Heart right ventricle (tissue), 16 donors: ENCODE measurements around the gene PLD4. TPM values are rescaled to one million over a fixed set of nuclear protein-coding genes. Genes with fewer than 3 reads are reported as not detected.
"Not testable (repeated sequence)": the region's sequence is repeated elsewhere in the genome, so short reads cannot be mapped to it uniquely, and the experiment has no call there.

Experiments used
- ATAC-seq, 8 donors: fragments of 200-7000 bp; cut with Tn5 transposase; one replicate each; pipeline ENCODE4 v1.9.1; 2020; ENCODE audit warnings: mild to moderate bottlenecking in 8 of 8, moderate library complexity in 8 of 8, moderate number of reproducible peaks in 1 of 8
- DNase-seq, 2 donors: peaks; one replicate each; pipeline ENCODE4 v3.0.0-alpha.2; 2020
- H3K27ac ChIP-seq, 10 donors: fragments of 200-600 bp; sonication (generic) in 2 of 10; one replicate each; pipeline versions ENCODE4 v1.5.0 to v1.8.0; 2020 to 2022; ENCODE audit warnings: mild to moderate bottlenecking in 3 of 10
- H3K27me3 ChIP-seq, 7 donors: fragments of 200-600 bp; one replicate each; pipeline ENCODE4 v1.8.0; 2021 to 2022; ENCODE audit warnings: mild to moderate bottlenecking in 2 of 7
- H3K36me3 ChIP-seq, 9 donors: fragments of 200-600 bp; sonication (generic) in 1 of 9; one replicate each; pipeline versions ENCODE4 v1.5.0 to v1.8.0; 2020 to 2022; ENCODE audit warnings: mild to moderate bottlenecking in 2 of 9
- H3K4me1 ChIP-seq, 9 donors: fragments of 200-600 bp; sonication (generic) in 1 of 9; one replicate each; pipeline versions ENCODE4 v1.5.0 to v1.8.0; 2020 to 2022; ENCODE audit warnings: mild to moderate bottlenecking in 4 of 9
- H3K4me3 ChIP-seq, 10 donors: fragments of 200-600 bp; sonication (generic) in 2 of 10; one replicate each; pipeline versions ENCODE4 v1.5.0 to v1.8.0; 2020 to 2022; ENCODE audit warnings: mild to moderate bottlenecking in 7 of 10, moderate library complexity in 2 of 10
- H3K9me3 ChIP-seq, 11 donors: fragments of 200-600 bp in 10 of 11; sonication (generic) in 2 of 11; one replicate each; pipeline versions ENCODE4 v1.5.0 to v1.8.0; 2013 to 2022; ENCODE audit warnings: mild to moderate bottlenecking in 2 of 11, control low read depth in 1 of 11, moderate library complexity in 1 of 11
- WGBS, 2 donors: extraction: QIAGEN DNeasy Blood & Tissue Kit; methylation state at CpG; one replicate each; pipeline ENCODE4 v1.1.7; 2013; ENCODE audit warnings: inconsistent platforms in 1 of 2; 5-methylcytosine and 5-hydroxymethylcytosine counted together
- intact Hi-C, 10 donors: fragments of 100-400 bp; cut with DNase I; formaldehyde crosslinking; loops; one replicate each; pipeline versions ENCODE4 v1.11.1 to v1.14.2; 2022
- polyA plus RNA-seq, 2 donors: library from polyadenylated mRNA; stranded (reverse); fragments of 200-250 nt; gene quantifications; one replicate each; pipeline ENCODE4 v1.2.3, GENCODE V29; 2013
- total RNA-seq, 10 donors: library from RNA; stranded (reverse); fragmentation: NEBNext Ultra II Directional in 3 of 10; extraction: Animal tissue kit (Norgen Biotek cat#: 25700) in 3 of 10; gene quantifications; one replicate each; pipeline versions ENCODE4 v1.2.1 to v1.2.4, GENCODE V29; 2021 to 2023
- TF ChIP-seq, protein P1 (sequence below), 9 donors: fragments of 200-600 bp; sonication (generic) in 2 of 9; IDR thresholded peaks; one replicate each; pipeline versions ENCODE4 v1.5.0 to v1.8.0; 2021 to 2022; ENCODE audit warnings: antibody characterized with exemption in 9 of 9, mild to moderate bottlenecking in 5 of 9, moderate library complexity in 1 of 9
- donor health status: Arrhythmogenic right ventricular cardiomyopathy.
- donor health status: ischemic (EF 13 %, LVEDD 7.1; RV severe dilation, severe dysfunction).
- donor health status: healthy with polysubstance abuse.
- donor health status: DM: no; HTN: yes; CAD: no.
- donor health status: DM: no; HTN: no; CAD: no.
- donor health status: ischemic (EF 25% LVEDD 6.9; RV normal size, moderate dysfunction).
- donor health status: ischemic (EF 25% LVEDD 5.7; RV mildly dilated, moderate dysfunction).
- donor health status: healthy.
- donor health status: DM: yes; HTN: yes; CAD: no.
- donor health status: Ischemic cardiomyopathy.
- donor health status: ischemic (EF 35%, LVEDD 5.7; RV mildly dilated, moderate dysfunction).
- donor health status: nonischemic (EF 11% LVEDD 7.7; RV severe dilation, severe dysfunction).
- donor health status: DM: yes; HTN: yes; CAD: no.
- donor health status: PGD.
- donor health status: ischemic (EF 29% LVEDD 5.4; RV normal size, mild dysfunction).
- donor health status: nonischemic (EF 23%, LVEDD 6.1; RV moderate dilation, normal function).

The PLD4 gene
- total and polyA plus RNA-seq, 12 donors, result 0.07 to 0.91 (median 0.47) TPM; not detected in 1

GRCh38 chr14:104882991-104883660 is 41.6 kb upstream of the PLD4 start:
- peaks cover 0 to 68% (median 4%) of the 10 kb centered on the region in 9 donors for H3K36me3 ChIP-seq
- intact Hi-C loops, result no loop called here
- WGBS, 2 donors, result 90% methylated on average over 38 of the region's 38 CpGs
- DNase-seq, result peak; percentile 4 to 8
- H3K4me3 ChIP-seq, result no peak overlapping the region
- H3K4me1 ChIP-seq, result peaks cover 0 to 13% (median 0%) of the 10 kb centered on the region in 9 donors
- ATAC-seq, result no peak
- no peaks in the 10 kb centered on the region for H3K9me3 ChIP-seq
- H3K27ac ChIP-seq, result no peak overlapping the region
- TF ChIP-seq, protein P1, sequence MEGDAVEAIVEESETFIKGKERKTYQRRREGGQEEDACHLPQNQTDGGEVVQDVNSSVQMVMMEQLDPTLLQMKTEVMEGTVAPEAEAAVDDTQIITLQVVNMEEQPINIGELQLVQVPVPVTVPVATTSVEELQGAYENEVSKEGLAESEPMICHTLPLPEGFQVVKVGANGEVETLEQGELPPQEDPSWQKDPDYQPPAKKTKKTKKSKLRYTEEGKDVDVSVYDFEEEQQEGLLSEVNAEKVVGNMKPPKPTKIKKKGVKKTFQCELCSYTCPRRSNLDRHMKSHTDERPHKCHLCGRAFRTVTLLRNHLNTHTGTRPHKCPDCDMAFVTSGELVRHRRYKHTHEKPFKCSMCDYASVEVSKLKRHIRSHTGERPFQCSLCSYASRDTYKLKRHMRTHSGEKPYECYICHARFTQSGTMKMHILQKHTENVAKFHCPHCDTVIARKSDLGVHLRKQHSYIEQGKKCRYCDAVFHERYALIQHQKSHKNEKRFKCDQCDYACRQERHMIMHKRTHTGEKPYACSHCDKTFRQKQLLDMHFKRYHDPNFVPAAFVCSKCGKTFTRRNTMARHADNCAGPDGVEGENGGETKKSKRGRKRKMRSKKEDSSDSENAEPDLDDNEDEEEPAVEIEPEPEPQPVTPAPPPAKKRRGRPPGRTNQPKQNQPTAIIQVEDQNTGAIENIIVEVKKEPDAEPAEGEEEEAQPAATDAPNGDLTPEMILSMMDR (IDR thresholded peaks at IDR 0.05), result no peak
- H3K27me3 ChIP-seq, result no peaks in the 10 kb centered on the region

DNA sequence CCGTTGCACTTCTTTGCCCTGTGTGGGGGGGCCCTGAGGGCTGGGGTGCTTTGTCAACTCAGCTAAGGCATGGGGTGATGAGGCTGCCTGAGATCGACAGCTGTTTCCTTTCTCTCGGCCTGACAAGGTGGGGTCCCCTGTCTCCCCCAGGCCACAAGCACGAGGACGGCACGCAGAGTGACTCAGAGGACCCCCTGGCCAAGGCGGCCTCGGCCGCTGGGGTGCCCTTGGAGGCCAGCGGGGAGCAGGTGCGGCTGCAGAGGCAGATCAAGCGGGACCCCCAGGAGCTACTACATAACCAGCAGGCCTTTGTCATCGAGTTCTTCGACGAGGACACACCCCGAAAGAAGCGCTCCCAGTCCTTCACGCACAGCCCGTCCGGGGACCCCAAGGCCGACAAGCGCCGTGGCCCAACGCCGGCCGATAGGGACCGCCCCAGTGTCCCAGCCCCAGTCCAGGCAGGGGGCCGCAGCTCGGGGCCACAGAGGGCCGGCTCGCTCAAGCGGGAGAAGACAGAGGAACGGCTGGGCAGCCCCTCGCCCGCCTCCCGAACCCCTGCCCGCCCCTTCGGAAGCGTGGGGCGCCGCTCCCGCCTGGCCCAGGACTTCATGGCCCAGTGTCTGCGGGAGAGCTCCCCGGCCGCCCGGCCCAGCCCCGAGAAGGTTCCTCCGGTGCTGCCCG is 40.9 kb upstream of the PLD4 start:
- Histone ChIP-seq H3K4me1 (peaks cover 0 to 13% (median 0%) of the 10 kb centered on the region in 9 donors), H3K9me3 (no peaks in the 10 kb centered on the region), H3K36me3 (peaks cover 0 to 66% (median 4%) of the 10 kb centered on the region in 9 donors), H3K4me3 (no peak overlapping the region), H3K27me3 (no peaks in the 10 kb centered on the region), H3K27ac (no peak overlapping the region)
- 94% methylated on average over 47 to 49 of the region's 49 CpGs for WGBS, 2 donors
- DNase-seq (peak in 1 of 2 donors; percentile 11), ATAC-seq (no peak)
- intact Hi-C loops, result no loop called here
- TF ChIP-seq, protein P1 (IDR thresholded peaks at IDR 0.05), result no peak

GRCh38 chr14:104884381-104884780 is 40.3 kb upstream of the PLD4 start:
- H3K27ac ChIP-seq, H3K9me3 ChIP-seq, intact Hi-C loops, H3K4me3 ChIP-seq, H3K27me3 ChIP-seq, ATAC-seq: not testable (repeated sequence)
- H3K36me3 ChIP-seq, result peaks cover 0 to 63% (median 4%) of the 10 kb centered on the region in 9 donors
- 89% methylated on average over 28 to 31 of the region's 34 CpGs for WGBS, 2 donors
- H3K4me1 ChIP-seq, result peaks cover 0 to 13% (median 0%) of the 10 kb centered on the region in 9 donors
- peak; percentile 5 to 10 for DNase-seq

DNA sequence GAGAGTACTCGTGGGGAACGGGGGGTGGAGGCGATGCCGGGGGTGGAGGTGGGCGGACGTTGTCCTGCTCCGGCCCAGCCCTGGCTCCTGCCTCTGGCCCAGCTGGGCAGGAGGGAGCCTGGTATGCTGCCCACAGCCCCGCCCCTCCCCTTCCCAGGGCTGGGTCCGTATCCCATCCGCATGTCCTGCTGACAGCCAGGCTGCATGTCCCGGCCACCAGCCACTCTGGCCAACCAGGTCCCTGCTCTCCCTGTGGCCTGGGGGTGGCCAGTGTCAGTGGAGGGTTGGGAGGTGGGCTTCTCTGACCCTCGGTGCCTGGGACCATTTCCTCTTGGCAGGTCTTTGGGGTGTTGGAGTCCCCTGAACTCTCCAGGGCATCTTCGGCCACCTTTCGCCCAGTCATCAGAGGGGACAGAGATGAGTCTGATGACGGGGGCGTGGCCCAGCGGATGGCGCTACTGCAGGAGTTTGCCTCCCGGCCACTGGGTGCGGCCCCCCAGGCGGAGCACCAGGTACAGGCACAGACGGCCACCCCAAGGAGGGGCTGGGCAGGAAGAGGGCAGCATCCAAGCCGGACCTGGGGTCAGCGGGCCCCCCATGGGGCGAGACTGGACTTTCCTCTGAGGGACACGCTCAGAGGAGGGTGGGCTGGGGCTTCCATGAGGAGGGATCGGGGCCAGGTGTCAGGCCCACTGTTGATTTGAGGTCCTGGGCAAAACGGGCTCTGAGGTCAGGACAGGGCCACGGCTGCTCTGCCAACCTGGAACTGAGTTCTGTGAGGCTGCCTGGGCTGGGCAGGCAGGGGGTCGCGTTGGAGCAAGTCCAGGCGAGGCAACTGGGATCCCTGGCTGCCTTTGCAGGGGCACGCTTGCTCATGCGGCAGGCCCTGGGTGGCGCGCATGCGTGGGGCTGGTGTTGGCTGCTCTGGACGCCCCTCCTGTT is 39.4 kb upstream of the PLD4 start:
- TF ChIP-seq, protein P1 (IDR thresholded peaks at IDR 0.05), result no peak
- no peak overlapping the region for H3K27ac ChIP-seq
- no peaks in the 10 kb centered on the region for H3K9me3 ChIP-seq
- WGBS, 2 donors, result 92% methylated on average over 38 of the region's 38 CpGs
- no peak overlapping the region for H3K4me3 ChIP-seq
- no peak for ATAC-seq
- H3K4me1 ChIP-seq, result peaks cover 0 to 13% (median 0%) of the 10 kb centered on the region in 9 donors
- intact Hi-C loops, result no loop called here
- H3K36me3 ChIP-seq, result peaks cover 0 to 56% (median 4%) of the 10 kb centered on the region in 9 donors
- no peaks in the 10 kb centered on the region for H3K27me3 ChIP-seq
- peak in 1 of 2 donors; percentile 9 for DNase-seq
